HepG2 (cell line): Measurements from ENCODE around the gene PPP4R4. TPM values are rescaled to one million over a fixed set of nuclear protein-coding genes. Genes with fewer than 3 reads are reported as not detected.

Experiments used
- ATF5 ChIP-seq: sonication (generic); formaldehyde crosslinking; IDR thresholded peaks from 2 replicates; pipeline ENCODE4 v1.4.0; 2020; ENCODE audit warnings: mild to moderate bottlenecking, low read depth, missing genetic modification reagents
- CHD4 ChIP-seq: fragments of 200-600 bp; sonication (generic); IDR thresholded peaks from 2 replicates; pipeline ENCODE4 v1.7.0; 2017; ENCODE audit warnings: mild to moderate bottlenecking, low read length, borderline replicate concordance
- ETV6 ChIP-seq: sonication (generic); formaldehyde crosslinking; conservative IDR thresholded peaks from 2 replicates; pipeline ENCODE4 v1.4.0; 2020; ENCODE audit warnings: missing genetic modification reagents
- FUBP1 ChIP-seq: sonication (generic); formaldehyde crosslinking; IDR thresholded peaks from 2 replicates; pipeline ENCODE4 v1.5.1; 2020; ENCODE audit warnings: missing genetic modification reagents, mild to moderate bottlenecking, borderline replicate concordance
- GATAD1 ChIP-seq: IDR thresholded peaks from 2 replicates; pipeline ENCODE4 v1.6.1; 2016; ENCODE audit warnings: missing genetic modification reagents, missing compliant biosample characterization
- GATAD2A ChIP-seq: IDR thresholded peaks from 2 replicates; pipeline ENCODE4 v1.6.1; 2016
- MAFG ChIP-seq: sonication (generic); formaldehyde crosslinking; IDR thresholded peaks from 2 replicates; pipeline ENCODE4 v1.5.1; 2020; ENCODE audit warnings: mild to moderate bottlenecking, missing genetic modification reagents
- MATR3 ChIP-seq: sonication (generic); formaldehyde crosslinking; IDR thresholded peaks from 2 replicates; pipeline ENCODE4 v1.4.0; 2020; ENCODE audit warnings: missing genetic modification reagents
- NFYC ChIP-seq: IDR thresholded peaks from 2 replicates; pipeline ENCODE4 v1.6.1; 2016; ENCODE audit warnings: missing genetic modification reagents, missing compliant biosample characterization
- PHF20 ChIP-seq: sonication (generic); formaldehyde crosslinking; IDR thresholded peaks from 2 replicates; pipeline ENCODE4 v1.5.0; 2020; ENCODE audit warnings: mild to moderate bottlenecking, missing genetic modification reagents
- RBFOX2 ChIP-seq: fragments of 200-400 bp; formaldehyde crosslinking; IDR thresholded peaks from 2 replicates; pipeline ENCODE4 v1.6.1; 2017; ENCODE audit warnings: low read depth, mild to moderate bottlenecking, low read length
- RFXAP ChIP-seq: sonication (generic); formaldehyde crosslinking; IDR thresholded peaks from 2 replicates; pipeline ENCODE4 v1.4.0; 2020; ENCODE audit warnings: missing genetic modification reagents, borderline replicate concordance
- SYNCRIP ChIP-seq: fragments of 200-400 bp; formaldehyde crosslinking; IDR thresholded peaks from 2 replicates; pipeline ENCODE4 v1.6.1; 2018; ENCODE audit warnings: mild to moderate bottlenecking, low read depth, low read length; ENCODE audit not compliant: insufficient read depth
- TAF1 ChIP-seq: sonication (generic); formaldehyde crosslinking; IDR thresholded peaks from 2 replicates; pipeline ENCODE4 v1.4.0; 2020; ENCODE audit warnings: missing genetic modification reagents
- TP53 ChIP-seq: sonication (generic); formaldehyde crosslinking; conservative IDR thresholded peaks from 2 replicates; pipeline ENCODE4 v1.4.0; 2020; ENCODE audit warnings: missing genetic modification reagents
- ZMYM2 ChIP-seq: sonication (generic); formaldehyde crosslinking; IDR thresholded peaks from 2 replicates; pipeline ENCODE4 v1.8.0; 2022; ENCODE audit warnings: mild to moderate bottlenecking, missing genetic modification reagents
- ZNF225 ChIP-seq: sonication (generic); formaldehyde crosslinking; IDR thresholded peaks from 2 replicates; pipeline ENCODE4 v1.4.0; 2020; ENCODE audit warnings: mild to moderate bottlenecking, missing genetic modification reagents
- ZNF232 ChIP-seq: sonication (generic); formaldehyde crosslinking; IDR thresholded peaks from 2 replicates; pipeline ENCODE4 v1.4.0; 2020; ENCODE audit warnings: missing genetic modification reagents, borderline replicate concordance
- ZNF275 ChIP-seq: sonication (generic); formaldehyde crosslinking; IDR thresholded peaks from 2 replicates; pipeline ENCODE4 v1.8.0; 2022; ENCODE audit warnings: missing genetic modification reagents, mild to moderate bottlenecking, inconsistent platforms, borderline replicate concordance
- ZNF280D ChIP-seq: sonication (generic); formaldehyde crosslinking; IDR thresholded peaks from 2 replicates; pipeline ENCODE4 v1.5.1; 2020; ENCODE audit warnings: mild to moderate bottlenecking, missing genetic modification reagents
- ZNF550 ChIP-seq: sonication (generic); formaldehyde crosslinking; IDR thresholded peaks from 2 replicates; pipeline ENCODE4 v1.4.0; 2020; ENCODE audit warnings: mild to moderate bottlenecking, missing genetic modification reagents, borderline replicate concordance
- ZNF629 ChIP-seq: sonication (generic); formaldehyde crosslinking; conservative IDR thresholded peaks from 2 replicates; pipeline ENCODE4 v1.5.0; 2020; ENCODE audit warnings: missing genetic modification reagents
- ZNF703 ChIP-seq: sonication (generic); formaldehyde crosslinking; IDR thresholded peaks from 2 replicates; pipeline ENCODE4 v1.5.1; 2020; ENCODE audit warnings: missing genetic modification reagents, mild to moderate bottlenecking, moderate library complexity, borderline replicate concordance
- polyA plus RNA-seq, 8 experiments: library from polyadenylated mRNA; depleted of rRNA in 3 of 8; stranded (reverse) in 7 of 8; unstranded in 1 of 8; fragments of >200 nt; fragmentation: Illumina TruSeq in 4 of 8; extraction: Trizol in 4 of 8; gene quantifications; 2 replicates each; pipeline versions ENCODE4 v1.2.1 to v1.2.3, GENCODE V29; 2011 to 2016; ENCODE audit warnings: low read depth in 4 of 8, missing spikeins in 1 of 8, mixed read lengths in 1 of 8; ENCODE audit not compliant: insufficient read depth in 1 of 8
- total RNA-seq, 5 experiments: library from RNA; depleted of rRNA; stranded (reverse); fragments of >200 nt; fragmentation: Illumina TruSeq; extraction: Trizol; gene quantifications; 2 replicates each; pipeline ENCODE4 v1.2.3, GENCODE V29; 2016; ENCODE audit warnings: low read depth in 1 of 5

The PPP4R4 gene
- total and polyA plus RNA-seq, 2 of the 13 experiments (the other 11 are each of a cell fraction or from before 2014, with no cell fraction given) = 9.5 to 19.8 TPM

- TF ChIP-seq FUBP1 (CRISPR knock-in tag) = no peak
- TF ChIP-seq ZNF225 (CRISPR knock-in tag) = no peak; the same call in 1 of the 2 replicates
- no peak for TF ChIP-seq TP53 (CRISPR knock-in tag)
- no peak for TF ChIP-seq ATF5 (CRISPR knock-in tag)
- peak; percentile 60; the same call in 1 of the 2 replicates for TF ChIP-seq GATAD1
- TF ChIP-seq RBFOX2 = peak; percentile 64; the same call in 1 of the 2 replicates
- TF ChIP-seq MAFG (CRISPR knock-in tag) = no peak
- TF ChIP-seq CHD4 = no peak; the same call in 1 of the 2 replicates
- TF ChIP-seq PHF20 (CRISPR knock-in tag) = no peak
- peak; percentile 85 for TF ChIP-seq TAF1 (CRISPR knock-in tag)
- no peak for TF ChIP-seq MATR3 (CRISPR knock-in tag)
- TF ChIP-seq ZNF550 (CRISPR knock-in tag) = no peak
- 0 out of 2 replicates have a peak, but pooled peaks have one; percentile 43 for TF ChIP-seq RFXAP (CRISPR knock-in tag)
- no peak for TF ChIP-seq ZNF629 (CRISPR knock-in tag)
- no peak for TF ChIP-seq ZNF232 (CRISPR knock-in tag)
- TF ChIP-seq SYNCRIP = no peak
- TF ChIP-seq ZNF280D = no peak; the same call in none of the 2 replicates
- no peak for TF ChIP-seq ZNF703 (CRISPR knock-in tag)
- TF ChIP-seq NFYC = no peak
- no peak for TF ChIP-seq ZMYM2 (CRISPR knock-in tag)
- TF ChIP-seq ZNF275 (CRISPR knock-in tag) = 0 out of 2 replicates have a peak, but pooled peaks have one; percentile 49
- no peak; the same call in 1 of the 2 replicates for TF ChIP-seq ETV6 (CRISPR knock-in tag)
- TF ChIP-seq GATAD2A (CRISPR knock-in tag) = peak; percentile 84
Measured at GRCh38 chr14:94292872-94293577, 118.9 kb downstream of the PPP4R4 start, which contains the start of gene SERPINA10 (continued).
